ENCODE results near the gene ZFAND3.

DNA sequence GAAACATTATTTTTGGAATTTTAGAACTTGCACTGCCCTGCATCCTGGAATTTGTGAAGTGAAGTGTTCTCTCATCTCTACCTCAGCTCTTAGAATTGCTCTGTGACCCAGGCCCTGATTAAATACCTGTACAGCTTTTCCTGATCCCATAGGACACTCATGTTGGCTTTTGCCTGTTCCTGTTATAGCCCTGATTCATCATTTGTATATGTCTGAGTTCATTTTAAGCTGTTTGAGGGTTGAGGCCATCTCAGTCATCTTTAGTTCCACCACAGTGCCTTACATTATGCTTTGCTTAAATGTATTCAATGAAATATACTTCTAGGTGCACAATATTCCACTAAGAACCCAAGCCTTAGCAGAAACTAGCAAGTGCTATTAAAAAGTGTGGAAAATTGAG lies 26.4 kb downstream of the ZFAND3 start:
- TF ChIP-seq, protein P1, sequence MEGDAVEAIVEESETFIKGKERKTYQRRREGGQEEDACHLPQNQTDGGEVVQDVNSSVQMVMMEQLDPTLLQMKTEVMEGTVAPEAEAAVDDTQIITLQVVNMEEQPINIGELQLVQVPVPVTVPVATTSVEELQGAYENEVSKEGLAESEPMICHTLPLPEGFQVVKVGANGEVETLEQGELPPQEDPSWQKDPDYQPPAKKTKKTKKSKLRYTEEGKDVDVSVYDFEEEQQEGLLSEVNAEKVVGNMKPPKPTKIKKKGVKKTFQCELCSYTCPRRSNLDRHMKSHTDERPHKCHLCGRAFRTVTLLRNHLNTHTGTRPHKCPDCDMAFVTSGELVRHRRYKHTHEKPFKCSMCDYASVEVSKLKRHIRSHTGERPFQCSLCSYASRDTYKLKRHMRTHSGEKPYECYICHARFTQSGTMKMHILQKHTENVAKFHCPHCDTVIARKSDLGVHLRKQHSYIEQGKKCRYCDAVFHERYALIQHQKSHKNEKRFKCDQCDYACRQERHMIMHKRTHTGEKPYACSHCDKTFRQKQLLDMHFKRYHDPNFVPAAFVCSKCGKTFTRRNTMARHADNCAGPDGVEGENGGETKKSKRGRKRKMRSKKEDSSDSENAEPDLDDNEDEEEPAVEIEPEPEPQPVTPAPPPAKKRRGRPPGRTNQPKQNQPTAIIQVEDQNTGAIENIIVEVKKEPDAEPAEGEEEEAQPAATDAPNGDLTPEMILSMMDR (conservative IDR thresholded peaks at IDR 0.05; ENCODE audit: low read depth, low read length), result no peak
- no peak for TF ChIP-seq EZH2phosphoT487 (IDR thresholded peaks at IDR 0.05; ENCODE audit: borderline replicate concordance, low read length)

Measured in PC-3 (cell line).